ENCODE data around the gene ZRANB2. TPM values are rescaled to one million over a fixed set of nuclear protein-coding genes. Genes with fewer than 3 reads are reported as not detected.

The ZRANB2 gene
- total RNA-seq, 1 experiment from 2014 or later, result 78.7 TPM

DNA sequence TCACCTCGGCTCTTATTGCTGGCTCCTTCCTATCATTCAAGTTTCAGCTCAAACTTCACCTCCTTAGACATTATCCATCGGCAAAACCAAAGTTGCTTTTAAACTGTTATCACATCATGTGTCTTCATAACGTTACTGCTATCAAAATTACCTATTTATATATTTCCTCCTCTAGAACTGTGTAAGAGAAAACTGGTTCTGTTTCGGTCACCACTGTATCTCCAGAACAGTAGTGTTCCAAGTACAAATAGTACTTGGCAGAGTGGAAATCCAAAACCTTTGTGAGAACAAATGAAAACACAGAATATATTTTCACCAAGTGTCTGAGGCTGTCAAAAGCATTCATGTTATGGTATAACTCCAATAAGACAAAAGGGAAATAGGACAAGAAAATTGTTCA is 9.1 kb downstream of the ZRANB2 start:
- Mint-ChIP-seq H3K36me3 (ENCODE audit: insufficient read depth, unreplicated experiment) (peaks cover 62% of the 10 kb centered on the region), H3K4me3 (ENCODE audit: low read depth, unreplicated experiment) (no peak overlapping the region), H3K9me3 (ENCODE audit: low read depth, unreplicated experiment) (no peaks in the 10 kb centered on the region), H3K27ac (ENCODE audit: unreplicated experiment) (no peak overlapping the region), H3K4me1 (ENCODE audit: low read depth, unreplicated experiment) (peaks cover 9% of the 10 kb centered on the region), H3K27me3 (ENCODE audit: unreplicated experiment) (no peaks in the 10 kb centered on the region)
- TF ChIP-seq, protein P1, sequence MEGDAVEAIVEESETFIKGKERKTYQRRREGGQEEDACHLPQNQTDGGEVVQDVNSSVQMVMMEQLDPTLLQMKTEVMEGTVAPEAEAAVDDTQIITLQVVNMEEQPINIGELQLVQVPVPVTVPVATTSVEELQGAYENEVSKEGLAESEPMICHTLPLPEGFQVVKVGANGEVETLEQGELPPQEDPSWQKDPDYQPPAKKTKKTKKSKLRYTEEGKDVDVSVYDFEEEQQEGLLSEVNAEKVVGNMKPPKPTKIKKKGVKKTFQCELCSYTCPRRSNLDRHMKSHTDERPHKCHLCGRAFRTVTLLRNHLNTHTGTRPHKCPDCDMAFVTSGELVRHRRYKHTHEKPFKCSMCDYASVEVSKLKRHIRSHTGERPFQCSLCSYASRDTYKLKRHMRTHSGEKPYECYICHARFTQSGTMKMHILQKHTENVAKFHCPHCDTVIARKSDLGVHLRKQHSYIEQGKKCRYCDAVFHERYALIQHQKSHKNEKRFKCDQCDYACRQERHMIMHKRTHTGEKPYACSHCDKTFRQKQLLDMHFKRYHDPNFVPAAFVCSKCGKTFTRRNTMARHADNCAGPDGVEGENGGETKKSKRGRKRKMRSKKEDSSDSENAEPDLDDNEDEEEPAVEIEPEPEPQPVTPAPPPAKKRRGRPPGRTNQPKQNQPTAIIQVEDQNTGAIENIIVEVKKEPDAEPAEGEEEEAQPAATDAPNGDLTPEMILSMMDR (IDR thresholded peaks at IDR 0.05; ENCODE audit: unreplicated experiment), result no peak
- intact Hi-C loops (cut with micrococcal nuclease; ENCODE audit: unreplicated experiment), result loop anchor here (10.0 kb wide), 1 partner anchor 757 kb away; no protein-coding TSS in a partner anchor
- no peak for DNase-seq
- no TSS peak for BruUV-seq (replicated peaks)
- CTCF ChIA-PET, result no interaction called here

DNA sequence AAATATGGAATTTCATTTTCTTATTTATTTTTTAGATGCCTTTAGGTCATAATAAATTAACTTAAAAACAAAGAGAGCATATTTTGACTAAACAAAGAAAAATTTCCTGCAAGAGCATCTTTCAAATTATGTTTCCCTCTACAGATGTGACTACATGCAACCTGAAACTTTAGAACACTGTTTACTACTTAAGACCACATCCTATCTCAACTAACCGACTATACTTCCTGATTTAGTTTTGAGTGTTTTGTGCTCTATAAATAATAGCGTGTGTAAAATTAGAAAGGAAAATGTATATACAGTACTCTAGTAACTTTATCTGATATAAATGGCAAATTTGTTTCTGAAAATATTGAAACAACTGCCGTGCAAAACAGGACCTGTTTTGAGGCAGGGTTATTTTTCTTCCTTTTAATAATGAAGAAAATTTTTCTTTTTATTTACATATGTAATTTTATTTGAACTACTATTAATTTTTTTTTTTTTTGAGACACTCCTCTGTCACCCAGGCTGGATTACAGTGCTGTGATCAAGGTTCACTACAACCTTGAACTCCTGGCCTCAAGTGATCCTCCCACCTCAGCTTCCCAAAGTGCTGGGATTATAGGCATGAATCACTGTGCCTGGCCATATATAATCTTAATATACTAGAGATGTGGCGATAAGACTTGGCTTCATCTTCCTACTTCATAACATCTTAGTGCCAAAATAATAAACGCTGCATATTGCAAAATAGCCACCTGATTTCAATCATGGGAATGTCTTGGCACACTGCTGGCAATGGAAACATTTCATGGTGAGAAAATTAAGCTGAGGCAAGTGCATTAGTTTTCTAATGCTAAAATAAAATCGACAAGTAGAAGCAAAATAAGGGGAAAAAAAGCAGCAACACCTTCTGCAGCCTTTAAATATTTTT is 12.3 kb downstream of the ZRANB2 start:
- no peak for DNase-seq
- Mint-ChIP-seq H3K27me3 (ENCODE audit: unreplicated experiment) (no peaks in the 10 kb centered on the region), H3K36me3 (ENCODE audit: insufficient read depth, unreplicated experiment) (peaks cover 50% of the 10 kb centered on the region), H3K4me1 (ENCODE audit: low read depth, unreplicated experiment) (no peaks in the 10 kb centered on the region), H3K4me3 (ENCODE audit: low read depth, unreplicated experiment) (no peak overlapping the region), H3K27ac (ENCODE audit: unreplicated experiment) (no peak overlapping the region), H3K9me3 (ENCODE audit: low read depth, unreplicated experiment) (no peaks in the 10 kb centered on the region)
- no TSS peak for BruUV-seq (replicated peaks)
- intact Hi-C loops (cut with micrococcal nuclease; ENCODE audit: unreplicated experiment), result no loop called here
- CTCF ChIA-PET, result no interaction called here
- TF ChIP-seq, protein P1 (IDR thresholded peaks at IDR 0.05; ENCODE audit: unreplicated experiment), result no peak

DNA sequence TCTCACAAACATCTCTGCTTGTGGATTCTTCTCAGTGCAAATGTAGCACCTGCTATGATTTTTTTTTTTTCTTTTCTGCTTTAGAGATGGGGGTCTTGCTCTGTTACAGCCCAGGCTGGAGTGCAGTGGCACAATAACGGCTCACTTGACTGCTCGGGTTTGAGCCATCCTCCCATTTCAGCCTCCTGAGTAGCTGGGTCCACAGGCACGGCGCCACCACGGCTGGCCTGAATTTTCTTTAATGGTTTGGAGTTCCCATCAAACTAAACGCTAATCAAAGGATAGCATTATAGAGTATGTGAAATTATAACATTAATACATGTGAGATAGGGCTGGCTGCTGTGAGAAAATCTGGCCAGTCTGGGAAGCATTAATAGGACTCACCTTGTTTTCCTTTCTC is 26.0 kb downstream of the ZRANB2 start:
- CTCF ChIA-PET, result no interaction called here
- no peak for DNase-seq
- Mint-ChIP-seq H3K4me3 (ENCODE audit: low read depth, unreplicated experiment) (no peak overlapping the region), H3K4me1 (ENCODE audit: low read depth, unreplicated experiment) (no peaks in the 10 kb centered on the region), H3K27ac (ENCODE audit: unreplicated experiment) (no peak overlapping the region), H3K9me3 (ENCODE audit: low read depth, unreplicated experiment) (no peaks in the 10 kb centered on the region), H3K27me3 (ENCODE audit: unreplicated experiment) (peaks cover 20% of the 10 kb centered on the region), H3K36me3 (ENCODE audit: insufficient read depth, unreplicated experiment) (peaks cover 24% of the 10 kb centered on the region)
- TF ChIP-seq, protein P1 (IDR thresholded peaks at IDR 0.05; ENCODE audit: unreplicated experiment), result no peak
- TSS peak; percentile 3 for BruUV-seq (replicated peaks)
- intact Hi-C loops (cut with micrococcal nuclease; ENCODE audit: unreplicated experiment), result loop anchor here (10.0 kb wide), 2 partner anchors 620 to 920 kb away; no protein-coding TSS in a partner anchor

DNA sequence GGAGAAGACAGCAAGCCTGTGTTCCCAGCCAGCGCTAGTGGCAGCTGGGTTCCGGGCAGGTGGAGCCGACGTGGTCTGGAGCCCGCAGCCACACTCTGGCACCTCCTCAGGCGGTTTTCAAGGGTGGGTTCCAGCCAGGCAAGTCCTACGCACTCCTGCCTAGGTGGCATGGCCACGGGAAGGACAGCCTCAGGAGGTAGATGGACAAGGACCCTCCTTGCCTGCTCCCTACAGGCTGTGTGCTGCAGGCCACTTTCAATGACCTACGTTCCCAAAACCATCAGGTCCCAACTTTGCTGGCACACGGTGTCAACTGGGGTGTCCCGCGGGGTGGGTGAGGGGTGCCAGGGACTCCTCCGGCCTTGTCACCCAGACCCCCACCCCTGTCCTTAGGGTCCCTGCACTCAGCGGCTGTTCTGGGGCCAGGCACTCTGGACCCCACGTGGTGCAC is 26.5 kb downstream of the ZRANB2 start:
- Mint-ChIP-seq H3K36me3 (ENCODE audit: insufficient read depth, unreplicated experiment) (peaks cover 19% of the 10 kb centered on the region), H3K4me3 (ENCODE audit: low read depth, unreplicated experiment) (no peak overlapping the region), H3K27me3 (ENCODE audit: unreplicated experiment) (peaks cover 20% of the 10 kb centered on the region), H3K9me3 (ENCODE audit: low read depth, unreplicated experiment) (no peaks in the 10 kb centered on the region), H3K27ac (ENCODE audit: unreplicated experiment) (no peak overlapping the region), H3K4me1 (ENCODE audit: low read depth, unreplicated experiment) (no peaks in the 10 kb centered on the region)
- DNase-seq, result no peak
- TF ChIP-seq, protein P1 (IDR thresholded peaks at IDR 0.05; ENCODE audit: unreplicated experiment), result no peak
- intact Hi-C loops (cut with micrococcal nuclease; ENCODE audit: unreplicated experiment), result loop anchor here (10.0 kb wide), 2 partner anchors 620 to 920 kb away; no protein-coding TSS in a partner anchor
- CTCF ChIA-PET, result no interaction called here
- BruUV-seq (replicated peaks), result no TSS peak

All from Calu3 (cell line).